ENCODE data around the gene GPX6.

Gene GPX6

DNA sequence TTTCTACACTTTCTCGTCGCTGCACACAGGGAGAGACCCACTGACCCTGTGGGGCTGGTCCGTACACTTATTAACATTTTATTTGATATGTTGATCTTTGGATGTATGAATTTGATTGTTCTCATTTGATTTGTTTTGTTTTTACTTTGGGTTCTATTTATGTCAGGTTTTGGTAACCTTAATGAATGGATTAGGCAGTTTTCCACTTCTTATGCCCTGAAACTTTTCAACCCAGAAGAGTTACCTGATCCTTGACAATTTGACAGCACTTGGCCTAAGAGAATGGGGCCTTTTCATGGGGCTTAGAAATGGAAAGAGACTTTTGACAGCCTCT lies 23.6 kb downstream of the GPX6 start:
- Histone ChIP-seq H4K20me1 (ENCODE audit: low read depth, low read length) (no peaks in the 10 kb centered on the region), H3K9me2 (replicated peaks; ENCODE audit: insufficient read depth, low read length) (no peaks in the 10 kb centered on the region), H3K27me3 (ENCODE audit: low read length) (no peaks in the 10 kb centered on the region), H3K27ac (ENCODE audit: low read depth, low read length) (no peak overlapping the region), H3K4me3 (ENCODE audit: insufficient read depth, low read length, poor library complexity, severe bottlenecking) (no peak overlapping the region), H3K4me2 (ENCODE audit: low read depth, low read length, poor library complexity, severe bottlenecking) (no peak overlapping the region), H3F3A (ENCODE audit: insufficient read depth) (no peaks in the 10 kb centered on the region), H3K9me3 (ENCODE audit: insufficient read depth, low read length) (no peaks in the 10 kb centered on the region), H3K9ac (ENCODE audit: low read length) (no peak overlapping the region), H3K36me3 (ENCODE audit: low read length) (no peaks in the 10 kb centered on the region), H3K79me2 (ENCODE audit: insufficient read depth, low read length) (no peaks in the 10 kb centered on the region), H2AFZ (ENCODE audit: low read depth, low read length, severe bottlenecking) (no peak overlapping the region)
- no peak for TF ChIP-seq EZH2phosphoT487 (conservative IDR thresholded peaks at IDR 0.05; ENCODE audit: low read length)
- TF ChIP-seq, protein P1, sequence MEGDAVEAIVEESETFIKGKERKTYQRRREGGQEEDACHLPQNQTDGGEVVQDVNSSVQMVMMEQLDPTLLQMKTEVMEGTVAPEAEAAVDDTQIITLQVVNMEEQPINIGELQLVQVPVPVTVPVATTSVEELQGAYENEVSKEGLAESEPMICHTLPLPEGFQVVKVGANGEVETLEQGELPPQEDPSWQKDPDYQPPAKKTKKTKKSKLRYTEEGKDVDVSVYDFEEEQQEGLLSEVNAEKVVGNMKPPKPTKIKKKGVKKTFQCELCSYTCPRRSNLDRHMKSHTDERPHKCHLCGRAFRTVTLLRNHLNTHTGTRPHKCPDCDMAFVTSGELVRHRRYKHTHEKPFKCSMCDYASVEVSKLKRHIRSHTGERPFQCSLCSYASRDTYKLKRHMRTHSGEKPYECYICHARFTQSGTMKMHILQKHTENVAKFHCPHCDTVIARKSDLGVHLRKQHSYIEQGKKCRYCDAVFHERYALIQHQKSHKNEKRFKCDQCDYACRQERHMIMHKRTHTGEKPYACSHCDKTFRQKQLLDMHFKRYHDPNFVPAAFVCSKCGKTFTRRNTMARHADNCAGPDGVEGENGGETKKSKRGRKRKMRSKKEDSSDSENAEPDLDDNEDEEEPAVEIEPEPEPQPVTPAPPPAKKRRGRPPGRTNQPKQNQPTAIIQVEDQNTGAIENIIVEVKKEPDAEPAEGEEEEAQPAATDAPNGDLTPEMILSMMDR (IDR thresholded peaks at IDR 0.05; ENCODE audit: insufficient read depth, low read length, poor library complexity, severe bottlenecking): no peak

DNA sequence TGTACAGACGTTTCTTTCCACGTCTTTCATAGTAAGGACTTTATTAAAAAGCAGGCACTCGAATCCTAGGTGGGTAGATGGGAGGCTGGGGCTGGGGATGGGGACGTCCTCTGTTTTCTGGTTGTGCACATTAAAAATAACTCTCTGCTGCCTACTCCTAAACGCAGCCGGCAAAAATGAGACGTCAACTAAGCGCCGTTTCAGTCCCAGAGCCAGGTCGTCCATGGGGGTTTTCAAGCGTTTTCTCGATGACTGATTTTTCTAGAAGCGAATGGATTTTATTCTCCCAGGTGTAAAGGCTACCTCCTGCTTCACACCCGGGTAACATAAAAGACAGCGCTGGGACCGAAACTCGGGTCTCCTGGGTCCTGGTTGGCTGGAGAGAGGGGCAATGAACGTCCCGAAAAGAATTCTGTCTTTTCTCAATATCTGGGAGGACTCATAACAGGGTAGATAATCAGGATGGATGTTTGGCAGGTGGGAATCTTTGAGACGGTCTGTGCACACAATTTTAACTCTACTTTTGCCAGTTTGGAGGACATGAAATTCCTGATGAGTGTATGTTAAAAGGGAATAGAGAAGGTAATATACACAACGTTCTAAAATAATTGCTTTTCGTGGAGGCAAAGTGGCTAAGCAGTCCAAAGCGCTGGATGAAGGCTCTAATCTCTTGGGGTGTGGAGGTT lies 25.2 kb downstream of the GPX6 start:
- no peaks in the 10 kb centered on the region for H3K36me3 ChIP-seq (ENCODE audit: low read length)
- H3F3A ChIP-seq (ENCODE audit: insufficient read depth): no peaks in the 10 kb centered on the region
- H3K4me3 ChIP-seq (ENCODE audit: insufficient read depth, low read length, poor library complexity, severe bottlenecking): no peak overlapping the region
- no peak overlapping the region for H3K4me2 ChIP-seq (ENCODE audit: low read depth, low read length, poor library complexity, severe bottlenecking)
- H2AFZ ChIP-seq (ENCODE audit: low read depth, low read length, severe bottlenecking): no peak overlapping the region
- no peak for TF ChIP-seq EZH2phosphoT487 (conservative IDR thresholded peaks at IDR 0.05; ENCODE audit: low read length)
- TF ChIP-seq, protein P1 (IDR thresholded peaks at IDR 0.05; ENCODE audit: insufficient read depth, low read length, poor library complexity, severe bottlenecking): no peak
- no peaks in the 10 kb centered on the region for H3K27me3 ChIP-seq (ENCODE audit: low read length)
- no peaks in the 10 kb centered on the region for H3K9me2 ChIP-seq (replicated peaks; ENCODE audit: insufficient read depth, low read length)
- H3K79me2 ChIP-seq (ENCODE audit: insufficient read depth, low read length): no peaks in the 10 kb centered on the region
- no peak overlapping the region for H3K9ac ChIP-seq (ENCODE audit: low read length)
- H4K20me1 ChIP-seq (ENCODE audit: low read depth, low read length): no peaks in the 10 kb centered on the region
- no peaks in the 10 kb centered on the region for H3K9me3 ChIP-seq (ENCODE audit: insufficient read depth, low read length)
- H3K27ac ChIP-seq (ENCODE audit: low read depth, low read length): no peak overlapping the region

DNA sequence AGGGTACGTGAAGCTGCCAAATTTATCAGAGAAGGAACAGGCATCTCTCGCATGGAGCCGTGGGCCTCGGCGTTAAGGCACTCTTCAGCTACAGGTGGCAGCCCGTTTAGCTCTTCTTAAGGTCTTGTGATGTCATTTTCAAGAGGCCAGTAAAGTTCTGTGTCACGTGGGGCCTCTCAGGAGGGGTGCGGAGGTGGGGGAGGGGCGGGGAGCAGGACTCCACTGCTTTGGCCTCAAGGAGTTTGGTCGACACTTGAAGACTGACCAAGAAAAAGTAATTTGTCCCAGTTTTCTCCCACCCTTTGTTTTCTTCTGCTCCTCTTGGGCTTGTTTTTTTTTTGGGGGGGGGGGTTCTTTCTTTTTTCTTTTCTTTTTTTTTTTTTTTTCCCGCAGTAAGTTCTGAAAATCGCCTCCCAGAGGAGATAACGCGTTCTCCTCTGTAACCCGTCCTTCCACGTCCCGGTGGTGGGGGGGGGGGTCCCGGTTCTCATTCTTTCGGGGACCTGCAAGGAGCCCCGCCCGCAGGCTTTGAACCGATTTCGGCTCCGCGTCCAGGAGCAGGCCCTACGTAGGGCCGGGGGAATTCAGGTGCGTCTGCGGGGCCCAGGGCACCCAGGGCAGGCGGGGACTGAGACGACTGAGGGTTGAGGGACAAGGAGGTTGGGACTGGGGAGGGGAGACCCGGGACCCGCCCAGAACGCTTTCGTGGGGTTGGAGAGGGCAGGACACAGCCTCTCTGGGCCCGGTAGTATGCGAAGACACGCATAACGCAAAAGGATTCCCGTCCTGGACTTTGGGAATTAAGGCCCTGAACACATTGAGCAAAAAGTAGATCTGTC lies 26.0 kb downstream of the GPX6 start:
- H3K9me3 ChIP-seq (ENCODE audit: insufficient read depth, low read length): no peaks in the 10 kb centered on the region
- no peak overlapping the region for H3K4me3 ChIP-seq (ENCODE audit: insufficient read depth, low read length, poor library complexity, severe bottlenecking)
- H3K36me3 ChIP-seq (ENCODE audit: low read length): no peaks in the 10 kb centered on the region
- H3K79me2 ChIP-seq (ENCODE audit: insufficient read depth, low read length): no peaks in the 10 kb centered on the region
- H3K27ac ChIP-seq (ENCODE audit: low read depth, low read length): no peak overlapping the region
- no peak overlapping the region for H2AFZ ChIP-seq (ENCODE audit: low read depth, low read length, severe bottlenecking)
- H4K20me1 ChIP-seq (ENCODE audit: low read depth, low read length): no peaks in the 10 kb centered on the region
- H3K9ac ChIP-seq (ENCODE audit: low read length): no peak overlapping the region
- H3K9me2 ChIP-seq (replicated peaks; ENCODE audit: insufficient read depth, low read length): no peaks in the 10 kb centered on the region
- H3K27me3 ChIP-seq (ENCODE audit: low read length): no peaks in the 10 kb centered on the region
- H3K4me2 ChIP-seq (ENCODE audit: low read depth, low read length, poor library complexity, severe bottlenecking): no peak overlapping the region
- TF ChIP-seq, protein P1 (IDR thresholded peaks at IDR 0.05; ENCODE audit: insufficient read depth, low read length, poor library complexity, severe bottlenecking): no peak
- TF ChIP-seq EZH2phosphoT487 (conservative IDR thresholded peaks at IDR 0.05; ENCODE audit: low read length): no peak
- H3F3A ChIP-seq (ENCODE audit: insufficient read depth): no peaks in the 10 kb centered on the region
